Loucy (cell line): ENCODE measurements around the gene SFXN5.

Source experiments
- H2AFZ ChIP-seq: fragments of 200-600 bp; sonication (generic); 2 replicates; pipeline ENCODE4 v1.6.0; 2016; ENCODE audit warnings: antibody characterized with exemption, mild to moderate bottlenecking, low read length, moderate library complexity
- H3F3A ChIP-seq: fragments of 200-600 bp; 2 replicates; pipeline ENCODE4 v1.6.0; 2016; ENCODE audit warnings: antibody characterized with exemption, low read depth, mild to moderate bottlenecking
- H3K27me3 ChIP-seq: fragments of 200-600 bp; sonication (generic); 2 replicates; pipeline ENCODE4 v1.6.1; 2014; ENCODE audit warnings: low read length, mild to moderate bottlenecking; ENCODE audit not compliant: insufficient read depth, poor library complexity, severe bottlenecking
- H3K36me3 ChIP-seq: fragments of 200-600 bp; sonication (generic); 2 replicates; pipeline ENCODE4 v1.6.1; 2016; ENCODE audit warnings: low read length; ENCODE audit not compliant: insufficient read depth
- H3K4me1 ChIP-seq: fragments of 200-600 bp; sonication (generic); 2 replicates; pipeline ENCODE4 v1.5.1; 2014; ENCODE audit warnings: low read length, mild to moderate bottlenecking; ENCODE audit not compliant: insufficient read depth, poor library complexity, severe bottlenecking
- H3K4me2 ChIP-seq: fragments of 200-600 bp; sonication (generic); 2 replicates; pipeline ENCODE4 v1.6.0; 2014; ENCODE audit warnings: antibody characterized with exemption, low read length, low read depth, mild to moderate bottlenecking; ENCODE audit not compliant: poor library complexity, severe bottlenecking
- H3K4me3 ChIP-seq: fragments of 200-600 bp; sonication (generic); 2 replicates; pipeline ENCODE4 v1.5.1; 2014; ENCODE audit warnings: low read length, mild to moderate bottlenecking, mixed read lengths; ENCODE audit not compliant: poor library complexity, severe bottlenecking
- H3K79me2 ChIP-seq: fragments of 200-600 bp; sonication (generic); 2 replicates; pipeline ENCODE4 v1.6.1; 2014; ENCODE audit warnings: low read length; ENCODE audit not compliant: insufficient read depth
- H3K9ac ChIP-seq: fragments of 200-600 bp; sonication (generic); 2 replicates; pipeline ENCODE4 v1.6.0; 2014; ENCODE audit warnings: mild to moderate bottlenecking, low read depth, low read length, moderate library complexity; ENCODE audit not compliant: poor library complexity, severe bottlenecking
- H3K9me2 ChIP-seq: fragments of 200-600 bp; sonication (generic); replicated peaks from 2 replicates; pipeline ENCODE4 v1.6.1; 2016; ENCODE audit warnings: low read depth, low read length, mixed read lengths
- H3K9me3 ChIP-seq: fragments of 200-600 bp; sonication (generic); 2 replicates; pipeline ENCODE4 v1.6.1; 2014; ENCODE audit warnings: mild to moderate bottlenecking, antibody characterized with exemption, low read length, low read depth; ENCODE audit not compliant: insufficient read depth
- H4K20me1 ChIP-seq: fragments of 200-600 bp; sonication (generic); 2 replicates; pipeline ENCODE4 v1.6.0; 2014; ENCODE audit warnings: antibody characterized with exemption, low read length, mild to moderate bottlenecking; ENCODE audit not compliant: insufficient read depth, poor library complexity, severe bottlenecking
- EZH2phosphoT487 ChIP-seq: fragments of 200-600 bp; IDR thresholded peaks from 2 replicates; pipeline ENCODE4 v1.6.1; 2018; ENCODE audit warnings: antibody characterized with exemption, mild to moderate bottlenecking, moderate library complexity, borderline replicate concordance
- TF ChIP-seq, protein P1 (sequence below): fragments of 200-600 bp; sonication (generic); conservative IDR thresholded peaks from 2 replicates; pipeline ENCODE4 v1.5.1; 2014; ENCODE audit warnings: mild to moderate bottlenecking, antibody characterized with exemption, low read length

Gene SFXN5

DNA sequence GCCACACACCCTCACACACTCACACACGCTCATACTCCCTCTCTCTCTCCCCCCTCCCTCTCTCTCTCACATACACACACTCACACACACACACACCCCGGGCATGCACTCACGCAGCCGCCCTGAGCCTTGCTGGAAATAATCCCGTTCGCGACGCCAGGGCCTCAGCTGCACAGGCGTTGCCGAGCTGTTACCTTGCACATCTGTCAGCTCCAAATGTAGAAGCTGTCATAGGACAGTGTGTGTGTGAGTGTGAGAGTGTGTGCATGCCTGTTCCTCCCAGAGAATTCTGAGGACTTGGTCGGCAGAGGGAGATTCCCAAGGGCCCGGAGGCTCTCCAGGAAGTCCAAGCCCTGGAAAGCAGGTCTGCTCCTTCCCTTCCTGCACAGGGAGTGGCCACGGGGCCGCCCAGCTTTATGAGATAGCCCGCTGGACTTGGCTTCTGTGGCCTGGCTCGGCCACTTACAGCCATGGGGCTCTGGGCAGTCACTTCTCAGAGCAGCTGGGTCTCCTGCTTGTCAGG, 175.7 kb downstream of the SFXN5 start:
- no peaks in the 10 kb centered on the region for H3F3A ChIP-seq
- no peaks in the 10 kb centered on the region for H3K79me2 ChIP-seq
- no peak overlapping the region for H2AFZ ChIP-seq
- H4K20me1 ChIP-seq: no peaks in the 10 kb centered on the region
- H3K36me3 ChIP-seq: no peaks in the 10 kb centered on the region
- H3K9me2 ChIP-seq: no peaks in the 10 kb centered on the region
- H3K4me1 ChIP-seq: no peaks in the 10 kb centered on the region
- no peaks in the 10 kb centered on the region for H3K27me3 ChIP-seq
- H3K4me2 ChIP-seq: no peak overlapping the region
- no peaks in the 10 kb centered on the region for H3K9me3 ChIP-seq
- TF ChIP-seq EZH2phosphoT487: no peak
- TF ChIP-seq, protein P1, sequence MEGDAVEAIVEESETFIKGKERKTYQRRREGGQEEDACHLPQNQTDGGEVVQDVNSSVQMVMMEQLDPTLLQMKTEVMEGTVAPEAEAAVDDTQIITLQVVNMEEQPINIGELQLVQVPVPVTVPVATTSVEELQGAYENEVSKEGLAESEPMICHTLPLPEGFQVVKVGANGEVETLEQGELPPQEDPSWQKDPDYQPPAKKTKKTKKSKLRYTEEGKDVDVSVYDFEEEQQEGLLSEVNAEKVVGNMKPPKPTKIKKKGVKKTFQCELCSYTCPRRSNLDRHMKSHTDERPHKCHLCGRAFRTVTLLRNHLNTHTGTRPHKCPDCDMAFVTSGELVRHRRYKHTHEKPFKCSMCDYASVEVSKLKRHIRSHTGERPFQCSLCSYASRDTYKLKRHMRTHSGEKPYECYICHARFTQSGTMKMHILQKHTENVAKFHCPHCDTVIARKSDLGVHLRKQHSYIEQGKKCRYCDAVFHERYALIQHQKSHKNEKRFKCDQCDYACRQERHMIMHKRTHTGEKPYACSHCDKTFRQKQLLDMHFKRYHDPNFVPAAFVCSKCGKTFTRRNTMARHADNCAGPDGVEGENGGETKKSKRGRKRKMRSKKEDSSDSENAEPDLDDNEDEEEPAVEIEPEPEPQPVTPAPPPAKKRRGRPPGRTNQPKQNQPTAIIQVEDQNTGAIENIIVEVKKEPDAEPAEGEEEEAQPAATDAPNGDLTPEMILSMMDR: no peak
- H3K9ac ChIP-seq: no peak overlapping the region
- no peak overlapping the region for H3K4me3 ChIP-seq

DNA sequence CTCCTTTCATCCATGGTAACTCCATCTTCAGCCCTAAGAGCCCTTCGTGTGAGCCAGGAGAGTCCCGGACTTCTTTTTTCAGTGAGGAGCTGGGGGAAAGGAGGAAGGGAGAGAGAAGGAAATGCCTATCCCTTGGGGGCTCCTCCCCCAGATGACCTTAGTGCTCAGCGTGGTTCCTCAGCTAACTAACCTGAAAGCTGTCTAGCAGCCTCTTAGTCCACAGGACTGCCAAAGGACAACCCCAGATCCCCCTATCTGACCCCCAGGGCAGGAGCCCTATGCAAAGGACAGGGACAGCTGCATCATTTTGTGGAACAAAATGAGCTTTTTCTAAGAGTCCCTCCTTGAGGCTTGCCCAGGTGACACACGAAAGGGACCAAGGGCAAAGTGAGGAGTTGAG, 176.4 kb downstream of the SFXN5 start:
- Histone ChIP-seq H3K9ac (no peak overlapping the region), H3K79me2 (no peaks in the 10 kb centered on the region), H3K4me1 (no peaks in the 10 kb centered on the region), H3K36me3 (no peaks in the 10 kb centered on the region), H3K4me3 (no peak overlapping the region), H3K9me2 (no peaks in the 10 kb centered on the region), H3K27me3 (no peaks in the 10 kb centered on the region), H4K20me1 (no peaks in the 10 kb centered on the region), H3K4me2 (no peak overlapping the region), H3F3A (no peaks in the 10 kb centered on the region), H3K9me3 (no peaks in the 10 kb centered on the region), H2AFZ (no peak overlapping the region; the same call in 1 of the 2 replicates)
- TF ChIP-seq, protein P1: no peak
- TF ChIP-seq EZH2phosphoT487: no peak

DNA sequence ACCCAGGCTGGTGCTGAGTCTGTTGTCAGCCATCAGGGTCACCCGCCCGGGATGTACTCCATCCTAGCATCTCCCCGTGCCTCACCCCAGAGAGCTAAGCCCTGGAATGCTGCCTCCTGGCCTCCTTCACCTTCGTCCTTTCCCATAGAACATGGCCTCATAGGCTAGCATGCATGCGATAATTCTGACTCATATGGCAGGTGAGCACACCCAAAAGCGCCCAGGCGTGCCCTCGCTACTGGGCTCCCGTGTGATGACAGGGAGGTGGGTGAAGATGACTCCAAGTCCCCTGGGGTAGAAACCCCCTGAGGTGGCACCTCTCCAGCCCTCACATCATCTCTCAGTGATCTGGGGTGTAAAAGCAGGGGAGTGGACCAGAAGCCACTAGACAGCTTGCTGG, 177.0 kb downstream of the SFXN5 start:
- H3F3A ChIP-seq: no peaks in the 10 kb centered on the region
- TF ChIP-seq EZH2phosphoT487: no peak
- TF ChIP-seq, protein P1: no peak
- H3K9ac ChIP-seq: peak overlapping the region; percentile 33
- no peaks in the 10 kb centered on the region for H3K27me3 ChIP-seq
- H3K79me2 ChIP-seq: no peaks in the 10 kb centered on the region
- H3K4me2 ChIP-seq: no peak overlapping the region
- H3K9me3 ChIP-seq: no peaks in the 10 kb centered on the region
- H3K9me2 ChIP-seq: no peaks in the 10 kb centered on the region
- no peak overlapping the region for H3K4me3 ChIP-seq
- H3K36me3 ChIP-seq: no peaks in the 10 kb centered on the region
- H3K4me1 ChIP-seq: no peaks in the 10 kb centered on the region
- no peaks in the 10 kb centered on the region for H4K20me1 ChIP-seq
- H2AFZ ChIP-seq: no peak overlapping the region
